Cardiac fibroblast (primary cell): ENCODE data around the gene NR1I2.
A peak's percentile ranks its signal among the peaks of the same experiment; 100 is the strongest.

ENCODE experiments used
- DNase-seq, 2 donors: peaks; one replicate each; pipeline versions ENCODE4 v3.0.0 to v3.0.0-alpha.2; 2010; ENCODE audit warnings: low read depth in 2 of 2
- H3K4me3 ChIP-seq, 2 donors: replicated peaks in 1 of 2; 1 replicate in 1 of 2; 2 replicates in 1 of 2; pipeline ENCODE4 v1.5.1; 2011; ENCODE audit warnings: low read depth in 2 of 2, low read length in 2 of 2, mild to moderate bottlenecking in 2 of 2, moderate library complexity in 1 of 2
- CTCF ChIP-seq: IDR thresholded peaks from one replicate; pipeline ENCODE4 v1.5.1; 2011; ENCODE audit warnings: low read depth, mild to moderate bottlenecking, low read length, inconsistent platforms

Gene NR1I2

DNA sequence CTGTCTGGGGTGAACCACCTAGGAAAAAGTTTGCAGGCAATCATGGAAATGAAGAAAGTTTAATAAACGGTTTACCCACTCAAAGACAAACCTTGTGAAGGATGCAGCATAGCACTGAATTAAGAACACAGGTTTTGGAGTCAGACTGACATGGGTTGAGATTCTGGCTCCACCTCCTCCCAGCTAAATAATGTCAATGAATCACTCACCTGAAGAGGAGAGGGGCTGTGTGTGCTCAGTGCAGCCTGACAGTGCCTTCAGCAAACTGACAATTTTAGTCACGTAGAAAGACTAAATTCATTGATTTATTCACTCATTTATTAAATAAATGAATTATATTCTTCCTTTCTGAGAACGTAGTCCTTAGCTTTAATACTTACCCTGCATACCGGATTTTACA is 18.9 kb downstream of the NR1I2 start:
- DNase-seq: no peak
- no peak overlapping the region for H3K4me3 ChIP-seq
- TF ChIP-seq CTCF: no peak

- no peak for TF ChIP-seq CTCF
- no peak overlapping the region for H3K4me3 ChIP-seq
- no peak for DNase-seq
Measured at GRCh38 chr3:119808244-119808643, 26.3 kb downstream of the NR1I2 start.

DNA sequence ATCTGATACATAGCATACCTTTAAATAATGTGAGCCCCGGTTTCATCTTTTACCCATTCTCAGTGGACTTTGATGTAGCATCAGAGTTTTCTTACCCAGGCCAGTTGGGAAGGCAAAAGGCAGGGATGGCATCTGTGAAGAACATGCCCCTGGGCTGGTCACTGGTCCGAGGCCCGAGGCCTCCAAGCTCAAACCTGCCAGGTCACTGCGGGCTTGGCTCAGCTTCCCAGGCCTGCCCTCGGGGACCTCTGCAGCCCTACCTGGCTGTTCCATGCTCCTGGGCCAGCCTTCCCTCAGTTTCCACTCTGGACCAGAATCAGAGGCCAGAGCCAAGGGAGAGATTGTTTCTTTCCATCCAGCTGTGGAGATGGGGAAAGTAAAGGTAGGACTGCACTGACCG is 26.9 kb downstream of the NR1I2 start:
- H3K4me3 ChIP-seq: no peak overlapping the region
- DNase-seq: no peak
- TF ChIP-seq CTCF: no peak

GRCh38 chr3:119809249-119810017 is 27.5 kb downstream of the NR1I2 start:
- no peak for DNase-seq
- TF ChIP-seq CTCF: no peak
- H3K4me3 ChIP-seq: peak overlapping the region; percentile 45 to 47

DNA sequence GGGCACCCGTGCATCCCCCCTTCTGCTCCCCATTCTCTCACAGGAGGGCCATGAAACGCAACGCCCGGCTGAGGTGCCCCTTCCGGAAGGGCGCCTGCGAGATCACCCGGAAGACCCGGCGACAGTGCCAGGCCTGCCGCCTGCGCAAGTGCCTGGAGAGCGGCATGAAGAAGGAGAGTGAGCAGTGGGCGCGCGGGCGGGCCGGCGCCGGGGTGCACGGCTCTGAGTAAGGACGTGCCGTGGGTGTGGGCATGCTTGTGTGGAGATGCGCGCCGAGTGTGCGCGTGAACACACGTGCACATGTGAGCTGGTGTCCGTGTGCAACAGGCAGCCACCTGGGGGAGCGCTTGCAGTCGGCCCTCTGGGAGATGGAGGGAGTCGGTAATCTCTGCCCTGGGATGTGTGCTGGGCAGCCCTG is 28.1 kb downstream of the NR1I2 start:
- peak overlapping the region; percentile 45 to 47 for H3K4me3 ChIP-seq
- DNase-seq: peak; percentile 29 to 33
- TF ChIP-seq CTCF: peak; percentile 6

- TF ChIP-seq CTCF: no peak
- DNase-seq: no peak
- no peak overlapping the region for H3K4me3 ChIP-seq
Measured at GRCh38 chr3:119812491-119813058, 30.7 kb downstream of the NR1I2 start.

- DNase-seq: no peak
- no peak overlapping the region for H3K4me3 ChIP-seq
- no peak for TF ChIP-seq CTCF
Measured at GRCh38 chr3:119815716-119816115, 33.8 kb downstream of the NR1I2 start.
